Transverse colon (tissue), 3 donors: ENCODE results near the gene PDGFC.

Source experiments
- CTCF ChIP-seq, 5 experiments: fragments of 200-600 bp in 3 of 5; fragments of 450-650 bp in 2 of 5; sonication (generic) in 3 of 5; IDR thresholded peaks; 1 replicate in 2 of 5; 2 replicates in 3 of 5; pipeline ENCODE4 v1.5.1; 2016 to 2017; ENCODE audit warnings: antibody characterized with exemption in 5 of 5, inconsistent platforms in 3 of 5, mild to moderate bottlenecking in 2 of 5, moderate library complexity in 1 of 5
- EP300 ChIP-seq: sonication (generic); formaldehyde crosslinking; IDR thresholded peaks from one replicate; pipeline ENCODE4 v1.6.1; 2017; ENCODE audit warnings: antibody characterized with exemption, low read depth
- POLR2A ChIP-seq: fragments of 450-650 bp; IDR thresholded peaks from one replicate; pipeline ENCODE4 v1.6.1; 2016; ENCODE audit warnings: antibody characterized with exemption, mild to moderate bottlenecking, moderate library complexity

- TF ChIP-seq CTCF (IDR thresholded peaks at IDR 0.05) = no peak
- TF ChIP-seq EP300 = no peak
- no peak for TF ChIP-seq POLR2A
These were observed 40.3 kb downstream of the PDGFC start for GRCh38 chr4:156931267-156931666.
